HG03521 (cell line): ENCODE measurements around the gene WDR54.
"Not testable (repeated sequence)": the region's sequence is repeated elsewhere in the genome, so short reads cannot be mapped to it uniquely, and the experiment has no call there.

Source experiments
- ATAC-seq: cut with Tn5 transposase; IDR thresholded peaks from one replicate; pipeline ENCODE4 v1.9.1; 2021; ENCODE audit warnings: mild to moderate bottlenecking, moderate library complexity; ENCODE audit not compliant: unreplicated experiment

The WDR54 gene

GRCh38 chr2:74450570-74451190, 29.1 kb downstream of the WDR54 start:
- ATAC-seq, result no peak

GRCh38 chr2:74454654-74455511, 33.4 kb downstream of the WDR54 start, which contains the start of gene INO80B:
INO80B (plus strand) TSS chr2:74455087; CDS start chr2:74455117, 30 bp downstream.
- ATAC-seq, result peak; percentile 39

DNA sequence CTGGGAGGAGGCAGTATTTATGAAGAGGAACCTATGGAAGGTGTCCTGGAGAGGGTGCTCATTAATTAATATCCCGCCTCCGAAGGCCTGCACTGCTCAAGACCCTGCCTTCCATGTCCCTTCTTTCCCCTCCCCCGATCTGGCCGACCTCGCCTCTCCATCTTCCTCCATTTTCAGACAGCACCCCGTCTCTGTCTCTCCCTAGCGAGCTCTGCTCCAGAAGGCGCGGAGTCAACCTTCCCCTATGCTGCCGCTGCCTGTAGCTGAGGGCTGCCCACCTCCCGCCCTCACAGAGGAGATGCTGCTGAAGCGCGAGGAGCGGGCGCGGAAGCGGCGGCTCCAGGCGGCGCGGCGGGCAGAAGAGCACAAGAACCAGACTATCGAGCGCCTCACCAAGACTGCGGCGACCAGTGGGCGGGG, 35.6 kb downstream of the WDR54 start:
- no peak for ATAC-seq

DNA sequence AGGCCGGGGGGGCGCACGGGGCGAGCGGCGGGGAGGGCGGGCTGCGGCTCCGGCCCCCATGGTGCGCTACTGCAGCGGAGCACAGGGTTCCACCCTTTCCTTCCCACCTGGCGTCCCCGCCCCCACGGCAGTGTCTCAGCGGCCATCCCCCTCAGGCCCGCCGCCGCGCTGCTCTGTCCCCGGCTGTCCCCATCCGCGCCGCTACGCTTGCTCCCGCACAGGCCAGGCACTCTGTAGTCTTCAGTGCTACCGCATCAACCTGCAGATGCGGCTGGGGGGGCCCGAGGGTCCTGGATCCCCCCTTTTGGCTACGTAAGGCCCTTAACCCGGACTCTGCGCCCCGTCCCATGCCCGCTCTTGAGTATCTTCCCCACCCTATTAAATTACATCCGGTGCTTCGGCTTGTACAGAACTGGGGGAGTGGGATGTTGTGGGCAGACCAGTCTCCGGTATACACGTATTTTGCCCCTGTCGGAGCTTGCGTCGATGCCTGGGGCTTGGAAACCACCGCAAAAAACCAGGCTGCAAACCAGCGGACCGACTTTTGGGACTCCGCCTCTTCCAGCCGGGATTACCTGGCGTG, 36.1 kb downstream of the WDR54 start:
- peak; percentile 34 for ATAC-seq

- peak; percentile 75 for ATAC-seq
Measured at GRCh38 chr2:74458132-74458937, 36.8 kb downstream of the WDR54 start, which contains the start of gene WBP1. WBP1 (plus strand) TSS chr2:74458438; CDS start chr2:74458603, 165 bp downstream.

DNA sequence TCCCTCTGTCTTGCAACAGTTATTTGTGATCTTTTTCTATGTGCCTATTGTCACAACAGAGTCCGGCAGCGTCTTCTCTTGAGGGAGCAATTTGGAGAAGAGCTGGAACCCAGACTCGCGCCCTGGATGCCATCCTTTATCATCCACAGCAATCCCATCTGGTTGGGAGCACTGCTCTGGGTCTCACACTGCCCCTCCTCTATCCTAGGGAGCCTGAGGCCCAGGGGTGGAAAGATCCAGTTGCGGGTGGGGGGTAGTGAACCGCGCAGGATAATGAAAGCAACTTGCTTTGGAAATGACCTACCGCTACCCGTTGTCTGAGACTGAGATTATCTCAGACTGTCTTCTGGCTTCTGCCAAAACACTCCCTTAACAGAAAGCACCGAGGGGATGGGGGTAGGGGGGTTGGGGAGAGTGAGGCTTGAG, 37.4 kb downstream of the WDR54 start:
- no peak for ATAC-seq

DNA sequence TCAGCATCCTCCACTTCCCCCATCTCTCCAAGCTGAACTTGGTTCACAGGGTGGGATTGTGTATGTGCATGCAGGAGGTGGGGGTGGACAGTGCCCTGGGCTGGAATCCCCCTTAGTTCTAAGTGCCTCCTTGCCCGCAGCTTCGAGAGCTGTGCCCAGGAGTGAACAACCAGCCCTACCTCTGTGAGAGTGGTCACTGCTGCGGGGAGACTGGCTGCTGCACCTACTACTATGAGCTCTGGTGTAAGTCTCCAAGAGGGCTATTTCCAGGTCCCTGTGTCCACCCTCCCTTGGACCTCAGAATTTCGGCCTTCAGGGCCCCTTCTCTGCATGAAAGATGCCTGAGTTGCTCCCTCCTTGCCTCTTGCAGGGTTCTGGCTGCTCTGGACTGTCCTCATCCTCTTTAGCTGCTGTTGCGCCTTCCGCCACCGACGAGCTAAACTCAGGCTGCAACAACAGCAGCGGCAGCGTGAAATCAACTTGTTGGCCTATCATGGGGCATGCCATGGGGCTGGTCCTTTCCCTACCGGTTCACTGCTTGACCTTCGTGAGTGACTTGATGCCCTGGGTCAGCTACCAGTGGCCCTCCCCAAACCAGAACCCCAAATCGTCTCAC, 38.1 kb downstream of the WDR54 start:
- not testable (repeated sequence) for ATAC-seq

- not testable (repeated sequence) for ATAC-seq
Measured at GRCh38 chr2:74460187-74460586, 38.7 kb downstream of the WDR54 start.

GRCh38 chr2:74461187-74462053, 39.9 kb downstream of the WDR54 start:
- no peak for ATAC-seq

GRCh38 chr2:74462054-74462785, 40.7 kb downstream of the WDR54 start:
- ATAC-seq, result no peak

DNA sequence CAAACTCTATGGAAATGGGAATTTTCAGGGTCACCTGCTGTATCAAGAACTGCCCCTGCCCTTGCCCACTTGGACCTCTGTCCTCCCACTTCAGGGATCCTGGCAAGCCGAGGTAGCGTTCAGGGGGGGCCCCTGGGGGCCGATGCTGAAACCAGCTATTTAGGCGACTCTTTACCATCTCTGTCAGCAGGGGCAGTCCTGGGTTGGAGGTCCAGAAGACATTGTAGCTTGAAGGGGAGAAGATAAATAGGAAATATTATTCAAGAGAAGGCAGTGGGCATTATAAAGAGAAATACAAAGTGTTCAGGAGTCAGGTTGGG, 41.2 kb downstream of the WDR54 start:
- ATAC-seq, result no peak

- no peak for ATAC-seq
Measured at GRCh38 chr2:74464406-74464805, 42.9 kb downstream of the WDR54 start.

- not testable (repeated sequence) for ATAC-seq
Measured at GRCh38 chr2:74470742-74471141, 49.2 kb downstream of the WDR54 start.

- no peak for ATAC-seq
Measured at GRCh38 chr2:74471332-74472065, 50.0 kb downstream of the WDR54 start.

DNA sequence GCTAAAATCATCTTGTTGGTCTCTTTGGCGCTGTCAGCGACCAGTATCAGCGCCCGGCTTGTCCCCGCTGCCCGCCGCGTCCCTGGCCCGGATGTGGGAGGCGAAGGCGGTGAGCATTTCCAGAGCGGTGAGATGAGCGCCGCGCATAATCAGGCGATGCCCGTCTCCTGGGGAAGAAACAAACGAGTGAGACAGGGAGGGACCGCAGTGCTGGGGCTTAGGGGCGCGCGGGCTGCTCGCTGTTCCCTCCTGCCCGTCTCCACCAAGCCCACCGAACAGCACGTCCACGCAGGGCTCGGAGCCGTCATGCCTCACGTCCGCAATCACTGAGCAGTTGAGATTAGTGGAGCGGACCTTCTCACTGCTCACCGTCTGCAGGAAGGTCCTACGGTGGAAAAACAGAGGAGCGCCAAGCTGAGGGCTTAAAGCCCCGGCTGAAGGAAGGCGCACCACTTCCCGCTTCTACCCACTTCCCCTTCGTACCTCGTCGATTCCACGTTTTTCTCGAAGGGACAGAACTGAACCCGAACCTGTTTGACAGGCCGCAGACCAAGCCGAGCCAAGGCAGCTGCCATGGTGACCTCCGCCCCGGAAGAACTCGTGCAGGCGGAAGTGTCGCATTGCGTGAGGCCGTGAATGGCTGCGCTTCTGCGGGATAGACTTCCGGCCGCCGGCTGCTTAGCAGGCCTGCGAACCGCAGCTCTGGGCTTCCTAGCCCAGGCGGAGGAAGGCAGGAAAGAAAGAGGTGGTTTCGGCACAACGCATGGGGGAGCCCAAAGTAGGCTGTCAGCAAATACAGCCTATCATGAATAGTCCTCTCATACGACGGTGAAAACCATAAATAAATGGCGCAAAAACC, 50.8 kb downstream of the WDR54 start, which contains the start of gene MRPL53:
MRPL53 (minus strand) TSS at position 595 of the 859 bp plus-strand sequence; CDS start at position 575, 20 bp downstream.
- peak; percentile 82 for ATAC-seq

DNA sequence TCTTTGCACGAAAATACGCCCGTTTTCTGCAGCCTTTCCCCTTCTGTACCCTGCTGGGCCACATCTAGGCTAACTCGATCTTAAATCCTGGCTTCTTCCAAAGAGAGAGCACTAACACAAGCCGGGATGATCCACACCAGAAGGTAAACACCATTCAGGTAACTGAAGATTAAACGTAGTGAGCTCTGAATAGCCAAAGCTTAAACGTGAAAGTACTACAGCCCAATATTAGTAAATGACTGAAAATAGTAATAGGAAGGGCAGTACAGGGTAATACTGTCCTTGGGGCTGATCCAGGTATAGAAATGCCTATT, 51.4 kb downstream of the WDR54 start:
- no peak for ATAC-seq

GRCh38 chr2:74474481-74474880, 53.0 kb downstream of the WDR54 start:
- no peak for ATAC-seq
